PC-9 (cell line): ENCODE measurements around the gene CFHR2. TPM values are rescaled to one million over a fixed set of nuclear protein-coding genes. Genes with fewer than 3 reads are reported as not detected.

Experiments
- BruUV-seq: library from RNA; stranded (reverse); fragments of 400-500 nt; replicated peaks from 2 replicates; lab custom pipeline; 2021; lab: Mats Ljungman, UMichigan
- CTCF ChIA-PET: fragments of 300-600 bp; sonication (Branson Sonifier 250); formaldehyde crosslinking; loops from one replicate; lab custom pipeline; 2022; ENCODE audit warnings: antibody characterized with exemption; lab: Charles Lee
- POLR2A ChIA-PET: fragments of 300-600 bp; sonication (Branson Sonifier 250); formaldehyde crosslinking; loops from one replicate; lab custom pipeline; 2022; ENCODE audit warnings: antibody characterized with exemption; ENCODE audit not compliant: unreplicated experiment; lab: Charles Lee
- DNase-seq, 2 experiments: peaks; one replicate each; pipeline versions ENCODE4 v3.0.0 to v3.0.0-alpha.2; 2015 to 2022; ENCODE audit warnings: mixed read lengths in 1 of 2
- H2AFZ ChIP-seq: fragments of 200-600 bp; sonication (generic); 2 replicates; pipeline ENCODE4 v1.8.1; 2017; ENCODE audit warnings: antibody characterized with exemption
- H3F3A ChIP-seq: fragments of 200-600 bp; sonication (generic); 2 replicates; pipeline ENCODE4 v1.8.1; 2017; ENCODE audit warnings: antibody characterized with exemption, mild to moderate bottlenecking, low read depth; ENCODE audit not compliant: insufficient read depth
- H3K27ac ChIP-seq: fragments of 200-600 bp; sonication (generic); 2 replicates; pipeline ENCODE4 v1.6.1; 2016; ENCODE audit warnings: mixed run types
- H3K27me3 ChIP-seq: fragments of 200-600 bp; sonication (generic); 2 replicates; pipeline ENCODE4 v1.6.1; 2016; ENCODE audit warnings: low read depth, mixed run types; ENCODE audit not compliant: insufficient read depth
- H3K36me3 ChIP-seq: fragments of 200-600 bp; sonication (generic); 2 replicates; pipeline ENCODE4 v1.6.1; 2016; ENCODE audit warnings: low read depth, mixed run types
- H3K4me1 ChIP-seq: fragments of 200-600 bp; sonication (generic); replicated peaks from 2 replicates; pipeline ENCODE4 v1.6.1; 2016; ENCODE audit warnings: mixed run types; ENCODE audit not compliant: insufficient read depth
- H3K4me2 ChIP-seq: fragments of 200-600 bp; sonication (generic); 2 replicates; pipeline ENCODE4 v1.6.1; 2017; ENCODE audit warnings: mixed run types
- H3K4me3 ChIP-seq: fragments of 200-600 bp; sonication (generic); 2 replicates; pipeline ENCODE4 v1.6.1; 2016; ENCODE audit warnings: mixed run types
- H3K79me2 ChIP-seq: fragments of 200-600 bp; sonication (generic); 2 replicates; pipeline ENCODE4 v1.6.1; 2017; ENCODE audit warnings: low read depth, mixed run types
- H3K9me2 ChIP-seq: fragments of 200-600 bp; sonication (generic); 2 replicates; pipeline ENCODE4 v1.8.1; 2017; ENCODE audit warnings: mild to moderate bottlenecking; ENCODE audit not compliant: insufficient read depth
- H3K9me3 ChIP-seq: fragments of 200-600 bp; sonication (generic); 2 replicates; pipeline ENCODE4 v1.8.1; 2016; ENCODE audit warnings: low read depth; ENCODE audit not compliant: insufficient read depth
- H4K20me1 ChIP-seq: fragments of 200-600 bp; sonication (generic); 2 replicates; pipeline ENCODE4 v1.8.1; 2017; ENCODE audit not compliant: insufficient read depth
- CTCF ChIP-seq: fragments of 200-600 bp; sonication (generic); conservative IDR thresholded peaks from 2 replicates; pipeline ENCODE4 v1.6.1; 2017; ENCODE audit warnings: mixed run types, antibody characterized with exemption, mild to moderate bottlenecking, moderate library complexity
- EZH2 ChIP-seq: fragments of 200-600 bp; sonication (generic); IDR thresholded peaks from 2 replicates; pipeline ENCODE4 v1.8.0; 2017; ENCODE audit warnings: antibody characterized with exemption, low read depth
- intact Hi-C: fragments of 100-400 bp; cut with micrococcal nuclease; formaldehyde crosslinking; loops from one replicate; pipeline ENCODE4 v1.10.0; 2022; ENCODE audit not compliant: unreplicated experiment
- total RNA-seq: library from RNA; stranded (reverse); gene quantifications from 2 replicates; pipeline ENCODE4 v1.2.3, GENCODE V29; 2021

The CFHR2 gene
- total RNA-seq, 1 experiment from 2014 or later = not detected

GRCh38 chr1:196954778-196955177, 11.2 kb downstream of the CFHR2 start:
- Histone ChIP-seq H3K27me3 (no peaks in the 10 kb centered on the region), H3K27ac (no peak overlapping the region), H3K4me1 (no peaks in the 10 kb centered on the region), H3K79me2 (no peaks in the 10 kb centered on the region), H3K4me3 (no peak overlapping the region), H4K20me1 (no peaks in the 10 kb centered on the region), H2AFZ (no peak overlapping the region), H3K9me3 (no peaks in the 10 kb centered on the region), H3K9me2 (no peaks in the 10 kb centered on the region), H3F3A (no peaks in the 10 kb centered on the region), H3K4me2 (no peak overlapping the region), H3K36me3 (no peaks in the 10 kb centered on the region)
- TF ChIP-seq CTCF (no peak), EZH2 (no peak)
- POLR2A ChIA-PET = no interaction called here
- CTCF ChIA-PET = no interaction called here
- BruUV-seq = no TSS peak
- no peak for DNase-seq
- intact Hi-C loops = no loop called here

- Histone ChIP-seq H3K36me3 (no peaks in the 10 kb centered on the region), H2AFZ (no peak overlapping the region), H4K20me1 (no peaks in the 10 kb centered on the region), H3K4me1 (no peaks in the 10 kb centered on the region), H3K4me2 (no peak overlapping the region), H3K9me3 (no peaks in the 10 kb centered on the region), H3K27me3 (no peaks in the 10 kb centered on the region), H3F3A (no peaks in the 10 kb centered on the region), H3K9me2 (no peaks in the 10 kb centered on the region), H3K4me3 (no peak overlapping the region), H3K27ac (no peak overlapping the region), H3K79me2 (no peaks in the 10 kb centered on the region)
- ChIA-PET CTCF (no interaction called here), POLR2A (no interaction called here)
- DNase-seq = no peak
- intact Hi-C loops = no loop called here
- no peak for TF ChIP-seq EZH2
- no peak for TF ChIP-seq CTCF
- BruUV-seq = no TSS peak
Observed at GRCh38 chr1:196955926-196956325, 12.4 kb downstream of the CFHR2 start.

GRCh38 chr1:196960854-196961253, 17.3 kb downstream of the CFHR2 start:
- DNase-seq = no peak
- no peak overlapping the region for H3K27ac ChIP-seq
- H3K4me2 ChIP-seq = no peak overlapping the region
- H3K36me3 ChIP-seq = no peaks in the 10 kb centered on the region
- POLR2A ChIA-PET = no interaction called here
- H3K9me3 ChIP-seq = no peaks in the 10 kb centered on the region
- H3F3A ChIP-seq = no peaks in the 10 kb centered on the region
- BruUV-seq = no TSS peak
- intact Hi-C loops = no loop called here
- no peaks in the 10 kb centered on the region for H4K20me1 ChIP-seq
- no peaks in the 10 kb centered on the region for H3K4me1 ChIP-seq
- no peak overlapping the region for H3K4me3 ChIP-seq
- TF ChIP-seq EZH2 = no peak
- TF ChIP-seq CTCF = no peak
- no peaks in the 10 kb centered on the region for H3K27me3 ChIP-seq
- H2AFZ ChIP-seq = 0 out of 2 replicates have a peak overlapping the region, but pooled peaks have one; percentile 2
- CTCF ChIA-PET = no interaction called here
- no peaks in the 10 kb centered on the region for H3K9me2 ChIP-seq
- no peaks in the 10 kb centered on the region for H3K79me2 ChIP-seq
